SW 1271 (cell line): Measurements from ENCODE around the gene SERTAD2.
A peak's percentile ranks its signal among the peaks of the same experiment; 100 is the strongest.

Experiments
- DNase-seq, 2 experiments: peaks; one replicate each; lab custom pipeline; 2025; lab: John Stamatoyannopoulos, UW

Gene SERTAD2

DNA sequence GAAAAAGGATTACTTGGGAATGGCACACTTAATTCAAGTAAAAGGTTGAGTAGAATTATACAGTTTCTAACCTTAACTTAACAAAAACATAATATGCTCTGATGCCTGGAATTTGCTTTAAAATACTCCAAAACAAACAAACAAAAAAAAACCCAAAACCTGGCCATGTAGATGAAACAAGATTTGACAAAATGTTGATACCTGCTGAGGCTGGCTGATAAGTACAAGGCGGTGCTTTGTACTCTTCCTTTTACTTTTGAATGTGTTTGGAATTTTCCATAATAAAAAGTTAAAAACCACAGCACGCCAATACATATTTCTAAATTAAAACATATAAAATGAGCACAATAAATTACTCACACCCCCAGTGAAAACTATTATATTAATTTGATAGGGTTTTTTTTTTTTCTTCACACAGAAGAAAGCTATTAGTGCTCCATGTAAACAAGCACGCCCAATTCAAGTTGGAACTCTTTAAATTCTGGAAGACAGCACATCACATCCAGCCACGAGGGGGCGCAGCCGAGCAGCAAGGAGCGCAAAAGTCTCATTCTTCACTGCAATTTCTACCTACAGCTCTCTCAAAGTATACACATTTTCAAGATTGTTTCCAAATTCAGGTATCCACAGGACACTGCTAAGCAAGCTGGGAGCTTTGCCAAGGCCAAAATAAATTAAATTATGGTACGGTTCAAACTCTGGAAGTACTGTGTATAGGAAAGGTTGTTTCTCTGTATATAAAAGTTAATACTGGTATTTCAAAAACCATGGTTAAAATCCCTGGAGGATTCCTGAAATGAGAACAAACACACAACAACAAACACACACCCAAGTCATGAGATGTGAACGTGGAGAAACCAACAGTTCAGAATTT, 7.5 kb downstream of the SERTAD2 start:
- peak in 1 of 2 experiments; percentile 76 for DNase-seq

DNA sequence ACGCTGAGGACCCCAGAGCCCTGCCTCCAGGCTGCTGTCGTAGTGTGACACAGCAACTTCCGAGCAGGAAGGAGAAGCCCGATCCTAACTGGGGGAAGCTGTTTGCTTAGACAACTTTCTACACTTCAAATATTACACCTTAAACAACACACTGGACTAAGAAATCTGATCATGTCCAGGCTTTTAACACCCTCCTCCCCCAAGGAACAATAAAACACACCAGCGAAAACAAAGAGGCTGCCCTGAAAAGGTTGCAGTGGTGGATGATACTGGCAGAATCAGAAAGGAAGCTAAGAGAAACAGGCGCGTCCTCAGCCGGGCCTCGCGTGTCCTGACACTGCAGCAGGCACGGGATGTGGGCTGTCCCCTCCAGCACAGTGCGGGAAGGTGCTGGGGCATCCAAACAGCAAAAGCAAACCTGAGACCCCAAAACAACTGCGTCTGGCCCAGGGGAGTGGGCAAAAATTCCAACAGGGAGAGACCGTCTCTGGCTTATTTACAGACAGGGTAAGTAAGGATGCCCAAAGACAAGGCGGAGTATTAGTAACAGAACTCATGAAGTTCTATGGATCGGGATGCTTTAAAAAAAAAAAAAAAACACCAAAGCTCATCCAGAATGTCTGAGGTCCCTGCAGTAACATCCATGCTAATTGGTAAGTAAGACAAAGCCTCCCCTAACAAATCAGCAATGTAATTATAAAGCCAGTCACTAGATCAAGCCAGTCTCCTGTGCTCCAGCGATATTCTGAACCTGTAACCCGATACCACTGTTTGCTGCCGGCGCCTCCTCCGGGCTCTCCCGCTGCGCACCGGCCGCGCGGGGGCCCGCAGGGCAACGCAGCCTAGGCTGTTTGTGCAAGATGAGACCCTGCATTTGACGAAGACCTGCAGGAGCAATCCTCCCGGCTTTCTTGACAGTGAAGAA, 9.0 kb downstream of the SERTAD2 start:
- peak; percentile 63 to 83 for DNase-seq

DNA sequence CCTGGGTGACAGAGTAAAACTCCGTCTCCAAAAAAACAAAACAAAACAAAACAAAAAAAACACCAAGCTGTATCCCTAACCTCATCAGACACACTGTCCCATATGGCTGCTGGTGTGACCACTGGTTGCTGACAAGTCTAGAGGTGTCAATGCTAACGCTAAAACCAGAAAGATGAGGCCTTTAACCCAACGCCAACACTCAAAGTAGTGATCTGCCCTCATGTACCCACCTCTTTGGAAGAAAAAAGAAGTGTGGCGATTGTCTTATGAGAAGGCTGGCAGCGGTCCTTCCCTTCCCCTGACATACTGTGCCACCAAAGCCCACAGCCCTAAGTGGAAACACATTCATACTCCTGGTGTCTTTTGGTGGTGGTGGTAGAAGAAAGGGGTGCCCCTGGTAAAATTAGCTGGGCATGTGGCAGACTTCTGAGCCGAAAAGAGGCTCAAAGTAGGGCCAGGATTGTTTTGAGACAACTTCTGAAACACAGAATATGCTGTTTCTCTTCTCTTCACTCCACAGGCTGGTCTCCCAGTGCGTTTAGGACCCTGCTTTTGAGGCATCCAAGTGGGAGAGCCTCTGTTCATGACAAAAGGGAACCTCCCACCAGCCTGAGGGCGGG, 9.8 kb downstream of the SERTAD2 start:
- DNase-seq: no peak

DNA sequence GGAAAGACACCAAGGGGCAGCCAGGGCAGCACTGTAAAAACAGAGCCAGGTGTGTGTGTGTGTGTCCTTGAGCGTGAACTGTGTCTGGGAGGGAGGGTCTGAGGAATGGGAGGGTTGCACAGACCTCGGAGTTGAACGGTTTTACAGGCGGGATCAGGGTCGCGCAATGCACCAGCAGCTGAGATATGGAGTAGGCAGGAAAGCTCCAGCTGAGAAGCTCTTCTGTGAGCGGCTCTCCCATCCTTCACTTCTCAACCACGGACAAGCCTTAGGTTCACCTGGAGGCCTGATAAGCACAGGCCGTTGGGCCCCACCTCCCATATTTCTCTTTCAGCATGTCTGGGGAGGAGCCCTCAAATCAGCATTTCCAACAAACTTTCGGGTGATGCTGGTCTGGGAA, 12.1 kb downstream of the SERTAD2 start:
- DNase-seq: no peak

DNA sequence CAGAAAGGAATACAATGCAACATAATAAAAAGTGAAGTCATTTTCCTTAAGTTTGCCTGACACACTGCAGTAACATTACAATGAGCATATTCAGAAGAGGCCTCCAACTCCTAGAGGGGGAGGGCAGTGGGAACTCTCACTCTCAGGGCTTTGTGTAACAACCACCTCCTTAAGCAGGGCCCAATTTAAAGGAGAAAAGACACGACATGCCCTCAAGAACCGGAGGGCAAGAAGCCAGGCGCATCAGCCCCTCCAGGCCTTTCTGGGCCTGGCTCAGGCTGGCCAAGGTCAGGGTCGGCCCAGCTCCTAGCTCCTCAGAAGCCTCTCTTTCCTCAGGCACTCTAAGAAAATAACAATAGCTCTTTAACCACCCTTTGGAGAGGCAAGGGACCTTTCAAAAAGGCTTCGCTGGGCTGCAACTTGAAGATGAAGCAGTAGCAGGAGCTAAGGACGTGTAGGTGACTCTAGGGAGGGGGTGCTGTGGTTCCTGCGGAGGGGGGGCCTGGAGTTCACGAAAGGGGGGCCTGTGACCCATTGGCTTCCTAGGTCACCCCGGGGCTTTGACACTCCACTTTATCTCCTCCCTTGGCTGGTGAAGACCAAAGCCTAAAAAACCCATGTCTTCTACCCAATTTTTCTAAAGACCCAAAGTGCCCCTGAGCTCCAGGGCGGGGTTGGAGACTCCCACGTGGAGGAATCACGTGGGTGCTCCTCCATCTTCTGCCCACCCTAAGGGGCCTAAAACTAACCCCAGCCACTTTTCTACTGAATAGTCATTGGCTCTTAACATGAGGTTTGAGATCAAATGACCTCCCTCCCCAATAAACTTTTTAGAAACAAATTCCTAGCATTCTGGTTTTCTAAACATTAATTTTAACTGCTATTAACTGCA, 13.3 kb downstream of the SERTAD2 start:
- no peak for DNase-seq

DNA sequence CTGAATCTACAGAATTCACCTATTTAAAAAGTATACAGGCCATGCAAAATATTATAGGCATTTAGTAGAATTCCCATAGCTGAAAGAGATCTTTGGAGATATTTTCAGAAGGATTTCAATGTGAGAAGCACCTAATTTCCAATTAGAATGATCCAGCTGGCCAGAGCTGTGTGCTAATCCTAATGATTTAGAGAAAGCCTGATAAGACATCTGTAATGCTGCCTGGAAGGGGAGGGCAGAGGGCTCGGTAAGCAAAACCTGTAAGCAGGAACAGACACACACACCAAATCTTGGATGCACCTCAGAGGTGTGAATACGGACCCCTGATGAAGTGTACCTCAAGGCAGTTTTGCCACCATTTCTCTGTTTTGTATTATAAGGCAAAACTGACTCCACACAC, 14.0 kb downstream of the SERTAD2 start:
- no peak for DNase-seq

DNA sequence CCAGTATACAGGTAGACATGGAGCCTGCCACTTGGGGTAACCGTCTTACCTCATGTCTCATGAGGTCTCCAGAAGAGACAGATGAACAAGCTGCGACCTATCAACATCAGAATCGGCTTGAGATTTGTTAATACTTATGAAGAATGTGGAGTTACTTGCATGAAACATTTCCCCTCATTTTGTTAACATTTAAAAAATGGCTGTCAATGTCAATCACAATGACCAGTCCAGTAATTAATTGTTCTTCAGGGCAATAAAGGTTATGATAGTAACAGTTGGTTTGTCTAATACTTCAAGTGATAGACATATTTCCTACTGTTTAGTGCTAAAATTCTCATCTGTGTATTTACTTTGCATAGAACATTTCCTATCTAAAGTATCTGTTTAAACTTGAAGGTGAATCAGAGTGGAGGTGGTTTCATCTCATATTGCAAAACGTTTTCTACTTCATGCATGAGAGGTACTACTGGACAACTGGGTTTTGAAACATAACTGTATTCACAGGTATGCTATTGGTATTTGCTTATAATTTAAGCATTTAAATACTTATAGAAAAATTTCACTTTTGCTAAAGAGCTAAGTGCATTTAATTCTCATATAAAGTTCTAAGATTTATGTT, 15.1 kb downstream of the SERTAD2 start:
- DNase-seq: no peak

DNA sequence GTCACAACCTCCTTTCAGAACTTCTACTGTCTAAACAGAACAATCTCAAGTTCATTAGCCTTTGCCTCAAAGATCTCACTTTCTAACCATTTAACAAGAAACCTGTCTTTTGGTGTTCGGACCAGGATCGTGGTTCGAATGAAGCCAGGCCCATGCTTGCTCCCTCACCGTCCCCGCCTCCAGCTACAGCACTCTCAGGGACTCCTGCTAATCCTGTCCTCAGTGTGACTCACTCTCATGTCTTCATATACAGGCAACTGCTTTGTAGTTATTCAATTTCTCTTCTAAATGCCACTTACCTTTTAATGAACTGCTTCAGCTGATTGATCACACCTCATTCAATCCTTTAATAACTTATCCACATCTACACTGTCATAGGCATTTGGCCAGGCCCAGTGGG, 15.8 kb downstream of the SERTAD2 start:
- DNase-seq: no peak

DNA sequence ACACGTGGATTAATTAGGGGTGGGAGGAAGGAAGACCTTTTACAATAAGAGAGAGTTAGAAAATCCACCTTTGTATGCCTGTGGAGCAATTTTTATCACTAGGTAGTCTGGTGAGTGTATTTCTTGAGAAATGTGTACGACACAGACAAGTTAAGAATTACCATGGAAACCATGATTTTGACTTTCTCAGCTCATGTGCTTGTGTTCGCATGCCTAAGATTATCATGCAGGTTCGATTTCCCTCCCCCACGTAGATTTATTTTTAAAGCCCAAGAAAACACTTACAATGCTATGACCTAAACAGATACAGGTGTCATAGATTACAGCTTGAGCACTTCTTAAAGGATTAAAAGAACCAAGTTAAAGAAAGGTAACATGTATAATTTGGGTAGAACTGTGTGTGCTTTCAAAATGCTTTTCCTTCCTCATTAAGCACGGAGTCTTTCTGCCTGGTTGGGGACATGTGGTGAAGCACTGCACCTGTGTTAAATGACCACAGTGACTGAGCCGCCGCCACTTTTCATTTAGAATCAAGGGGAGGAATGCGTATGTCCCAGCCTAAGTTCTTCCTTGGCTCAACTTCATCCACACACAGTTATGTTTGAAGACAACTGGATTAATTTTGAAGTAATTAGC, 16.6 kb downstream of the SERTAD2 start:
- DNase-seq: no peak

DNA sequence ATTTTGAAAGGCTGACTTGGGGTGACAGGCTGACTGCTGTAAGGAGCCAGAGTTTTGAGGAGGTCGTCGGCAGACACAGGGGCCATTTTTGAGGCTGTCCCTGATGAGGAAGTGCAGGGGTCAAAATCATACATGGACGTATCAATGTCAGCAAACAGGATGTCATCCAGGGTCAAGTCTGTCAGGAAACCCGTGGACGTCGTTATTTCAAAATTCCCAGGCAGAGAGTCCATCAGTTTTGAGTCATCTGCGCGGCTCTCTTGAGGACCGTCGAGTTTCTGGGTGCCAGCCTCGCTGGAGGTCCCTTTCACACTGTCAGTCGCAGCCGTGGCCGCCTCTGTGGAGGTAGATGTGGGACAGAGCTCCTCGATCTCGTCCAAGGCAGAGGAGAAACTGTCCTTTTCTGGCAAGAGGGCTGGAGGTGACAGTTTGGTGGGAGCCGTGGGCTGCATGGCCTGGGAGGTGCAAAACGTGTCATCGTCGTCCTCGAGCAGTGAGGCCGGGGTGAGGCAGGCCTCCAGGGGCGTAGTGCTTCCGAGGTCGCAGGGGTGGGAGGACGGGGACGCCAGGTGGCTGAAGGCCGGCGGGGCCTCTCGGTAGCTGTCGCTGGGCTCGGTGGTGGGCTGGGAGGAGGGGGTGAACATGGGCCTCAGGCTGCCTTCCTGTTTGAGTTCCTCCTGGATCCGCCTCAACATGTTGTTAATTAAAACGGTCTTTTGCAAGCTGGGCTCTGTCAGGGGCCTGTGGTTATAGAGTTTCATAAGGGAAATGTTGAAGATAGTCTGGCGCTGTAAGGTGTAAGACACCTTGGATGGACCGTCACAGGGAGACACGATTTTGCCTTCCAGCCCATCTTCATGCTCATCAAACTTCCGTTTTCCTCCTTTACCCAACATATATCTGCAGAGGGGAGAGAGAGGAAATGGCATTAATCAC, 17.5 kb downstream of the SERTAD2 start:
- DNase-seq: no peak

DNA sequence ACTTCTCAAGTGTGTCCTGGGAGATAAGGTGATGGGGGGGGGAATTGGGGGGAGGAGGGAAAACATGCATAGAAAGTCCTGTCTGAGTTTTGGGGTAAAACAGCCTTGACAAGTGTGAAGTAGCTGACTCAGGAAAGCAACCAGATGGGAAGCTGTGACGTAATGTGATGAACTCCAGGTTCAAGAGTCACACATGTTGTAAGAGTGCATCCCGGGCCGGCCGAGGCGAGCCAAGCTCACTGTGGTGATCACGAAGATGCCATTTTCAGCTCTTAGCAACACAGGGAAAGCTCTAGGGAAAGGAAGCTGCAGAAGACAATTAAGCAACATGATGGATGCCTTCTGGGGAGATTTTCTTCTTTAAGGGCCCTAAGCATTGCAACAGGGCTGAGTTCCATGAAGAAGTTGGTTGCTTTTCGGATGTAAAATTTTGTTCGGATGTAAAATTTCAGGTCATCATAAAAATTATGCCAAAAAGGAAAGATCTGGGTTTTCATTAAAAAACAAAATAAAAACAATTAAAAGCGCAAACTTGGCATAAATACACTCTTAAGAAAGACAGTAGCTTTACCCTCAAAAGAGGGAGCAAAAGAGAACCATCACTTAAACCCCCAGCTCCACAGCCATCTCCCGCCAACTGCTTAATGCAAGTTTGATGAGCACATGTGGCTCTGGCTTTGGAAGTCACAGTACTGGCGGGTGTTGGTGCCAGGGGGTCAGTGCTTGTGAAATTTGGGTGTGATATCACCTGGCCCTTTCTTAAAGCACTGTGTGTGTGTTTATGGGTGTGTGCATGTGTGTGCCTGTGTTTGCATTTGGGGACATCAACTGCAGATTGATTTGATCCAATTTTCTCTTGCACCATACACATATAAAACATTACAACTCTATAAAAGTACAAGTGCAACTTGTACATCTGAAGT, 19.1 kb downstream of the SERTAD2 start:
- DNase-seq: no peak

DNA sequence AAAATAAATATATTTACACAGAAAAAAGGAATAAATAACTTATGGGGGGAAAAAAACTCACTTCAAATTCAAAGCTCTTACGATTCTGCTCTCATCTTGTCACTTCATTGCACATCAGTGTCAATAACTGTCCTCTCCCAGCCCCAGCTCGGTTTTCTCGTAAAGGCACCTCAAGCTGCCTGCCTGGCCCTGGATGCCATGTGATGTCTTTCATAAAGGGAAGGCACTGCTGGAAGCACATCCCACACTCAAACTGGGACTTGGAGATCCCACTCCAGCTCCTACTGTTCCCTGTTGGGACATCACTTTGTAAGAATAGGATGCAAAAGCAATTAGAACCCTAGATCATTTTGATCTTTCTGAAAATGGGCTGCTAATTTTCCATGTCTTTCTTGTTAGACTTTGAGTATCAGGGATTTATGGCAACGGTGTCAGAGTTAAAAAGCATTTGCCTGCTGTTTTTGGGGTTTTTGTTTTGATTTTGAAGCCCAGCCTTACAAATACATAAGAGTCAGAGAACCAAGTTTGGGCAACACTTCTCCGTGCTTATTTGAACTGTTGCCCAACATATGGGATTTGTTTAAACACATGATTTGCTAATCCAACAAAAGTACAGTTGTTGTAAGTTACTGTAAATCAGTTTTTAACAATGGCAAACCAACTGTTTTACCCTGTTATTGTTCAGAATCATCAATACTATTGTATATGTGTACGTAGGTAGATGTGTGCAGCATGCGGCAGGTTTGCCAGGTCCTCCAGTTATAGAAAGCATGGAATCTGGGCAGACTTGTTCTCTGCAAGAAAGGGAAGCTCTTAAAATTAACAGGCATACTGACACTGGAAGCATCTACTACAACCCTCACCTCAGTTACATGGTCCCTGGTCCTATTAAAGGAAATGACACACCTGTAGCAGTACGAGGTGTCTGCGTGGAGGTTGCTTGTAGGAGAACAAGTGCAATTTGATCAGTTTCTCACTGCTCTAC, 20.6 kb downstream of the SERTAD2 start:
- no peak for DNase-seq

DNA sequence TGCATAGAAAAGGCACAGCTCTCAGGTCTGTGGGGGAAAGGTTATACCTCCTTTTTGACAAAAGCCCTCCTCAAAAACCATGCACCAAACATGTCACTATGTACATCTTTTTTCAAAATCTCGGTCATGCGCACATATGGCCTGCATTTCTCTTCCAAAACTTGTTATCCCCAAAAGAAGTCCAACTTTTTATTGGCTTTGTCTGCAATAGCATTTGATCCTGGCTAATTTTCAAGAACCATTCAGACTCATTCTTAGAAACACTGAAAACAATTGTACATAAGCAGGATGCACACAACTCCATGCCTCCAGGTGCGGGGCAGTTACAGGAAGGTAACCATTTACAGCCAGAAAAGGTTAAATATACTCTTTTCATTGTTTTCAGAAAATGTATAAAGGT, 21.9 kb downstream of the SERTAD2 start:
- no peak for DNase-seq

DNA sequence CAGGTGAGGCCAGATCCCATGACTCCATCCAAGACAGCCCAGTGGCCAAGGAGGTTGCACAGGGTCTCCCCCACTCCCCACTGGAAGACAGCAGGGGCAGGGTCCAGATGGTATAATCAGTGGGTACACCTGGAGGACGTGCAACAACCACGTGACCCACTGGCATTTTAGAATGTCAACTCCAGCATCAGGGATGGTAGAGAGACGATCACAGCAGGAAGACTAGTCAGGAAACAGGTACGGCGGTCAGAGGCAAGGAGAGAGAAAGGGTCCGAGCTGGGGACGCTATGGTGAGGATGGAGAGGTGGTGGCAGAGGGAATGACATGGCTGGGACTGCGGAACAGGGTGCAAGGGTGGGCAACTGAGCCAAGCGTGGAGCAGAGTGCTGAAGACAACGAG, 23.0 kb downstream of the SERTAD2 start:
- no peak for DNase-seq

DNA sequence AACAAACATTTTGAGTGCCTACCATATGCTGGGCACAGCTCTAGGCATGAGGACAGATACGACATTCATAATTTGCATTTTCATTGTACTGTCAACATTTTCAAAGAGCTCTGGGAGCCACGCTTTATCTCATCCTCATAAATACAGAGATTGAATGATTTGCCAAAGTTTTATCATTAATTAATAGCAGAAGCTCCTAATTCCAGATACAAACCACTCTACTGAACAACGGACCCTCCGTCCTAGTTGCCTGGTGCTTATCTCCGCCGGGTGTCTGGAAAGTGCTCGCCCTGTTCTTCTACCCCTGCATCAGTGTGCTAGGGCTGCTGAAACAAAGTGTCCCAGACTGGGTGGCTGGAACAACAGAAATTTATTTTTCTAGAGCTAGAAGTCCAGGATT, 23.8 kb downstream of the SERTAD2 start:
- no peak for DNase-seq

DNA sequence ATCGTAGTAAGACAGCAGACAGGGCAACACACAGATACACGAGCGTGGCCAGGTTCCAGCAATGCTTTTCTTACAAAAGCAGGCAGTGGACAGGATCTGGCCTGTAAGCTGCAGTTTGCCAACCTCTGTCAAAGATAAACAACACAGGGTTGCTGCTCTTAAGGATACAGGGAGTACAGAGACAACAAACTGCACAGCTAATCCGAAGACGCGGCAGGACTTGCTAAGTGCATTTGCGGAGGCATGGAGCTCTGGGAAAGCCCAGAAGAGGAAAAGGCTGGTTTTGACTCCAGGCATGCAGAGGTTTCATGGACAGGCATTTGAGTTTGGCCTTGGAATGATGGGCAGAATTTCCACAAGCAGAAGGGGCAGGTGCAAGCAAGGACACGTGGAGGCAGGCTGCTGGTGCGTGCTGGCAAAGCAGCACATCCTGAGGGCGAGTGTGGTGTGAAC, 24.4 kb downstream of the SERTAD2 start:
- no peak for DNase-seq
